Measurements from ENCODE around the gene DMWD. TPM values are rescaled to one million over a fixed set of nuclear protein-coding genes. Genes with fewer than 3 reads are reported as not detected.
"Not testable (repeated sequence)": the region's sequence is repeated elsewhere in the genome, so short reads cannot be mapped to it uniquely, and the experiment has no call there.

DMWD gene
- total RNA-seq, 6 experiments from 2014 or later: 53.4 to 63.2 (median 55.3) TPM

DNA sequence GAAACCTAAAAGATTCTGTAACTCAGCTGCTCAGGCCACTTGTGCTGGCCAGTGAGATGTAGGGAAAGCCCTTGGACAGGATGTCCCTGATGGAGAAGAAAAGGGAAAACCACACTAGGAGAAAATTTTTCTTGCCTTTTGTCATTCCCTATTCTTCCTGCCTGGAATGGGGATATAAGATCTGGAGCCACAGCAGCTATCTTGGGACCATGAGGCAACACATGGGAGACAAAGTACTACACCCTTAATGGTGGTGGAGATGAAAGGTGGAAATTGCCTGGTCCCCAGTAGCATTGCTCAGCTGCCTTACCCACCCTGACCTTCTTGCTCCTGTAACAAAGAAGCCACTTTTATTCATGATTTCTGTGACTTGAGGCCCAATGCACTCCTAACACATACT is 13.1 kb upstream of the DMWD start:
- H3K9me3 Mint-ChIP-seq: peaks cover 5% of the 10 kb centered on the region; the same call in 1 of the 2 replicates
- no peak overlapping the region for H3K4me3 Mint-ChIP-seq
- TF ChIP-seq, protein P1, sequence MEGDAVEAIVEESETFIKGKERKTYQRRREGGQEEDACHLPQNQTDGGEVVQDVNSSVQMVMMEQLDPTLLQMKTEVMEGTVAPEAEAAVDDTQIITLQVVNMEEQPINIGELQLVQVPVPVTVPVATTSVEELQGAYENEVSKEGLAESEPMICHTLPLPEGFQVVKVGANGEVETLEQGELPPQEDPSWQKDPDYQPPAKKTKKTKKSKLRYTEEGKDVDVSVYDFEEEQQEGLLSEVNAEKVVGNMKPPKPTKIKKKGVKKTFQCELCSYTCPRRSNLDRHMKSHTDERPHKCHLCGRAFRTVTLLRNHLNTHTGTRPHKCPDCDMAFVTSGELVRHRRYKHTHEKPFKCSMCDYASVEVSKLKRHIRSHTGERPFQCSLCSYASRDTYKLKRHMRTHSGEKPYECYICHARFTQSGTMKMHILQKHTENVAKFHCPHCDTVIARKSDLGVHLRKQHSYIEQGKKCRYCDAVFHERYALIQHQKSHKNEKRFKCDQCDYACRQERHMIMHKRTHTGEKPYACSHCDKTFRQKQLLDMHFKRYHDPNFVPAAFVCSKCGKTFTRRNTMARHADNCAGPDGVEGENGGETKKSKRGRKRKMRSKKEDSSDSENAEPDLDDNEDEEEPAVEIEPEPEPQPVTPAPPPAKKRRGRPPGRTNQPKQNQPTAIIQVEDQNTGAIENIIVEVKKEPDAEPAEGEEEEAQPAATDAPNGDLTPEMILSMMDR (IDR thresholded peaks at IDR 0.05): no peak
- H3K4me1 Mint-ChIP-seq (ENCODE audit: low read depth): peaks cover 31% of the 10 kb centered on the region
- H3K36me3 Mint-ChIP-seq (ENCODE audit: low read depth): 0 out of 2 replicates have a peak, but pooled peaks cover 6% of the 10 kb centered on the region
- DNase-seq: no peak
- H3K27me3 Mint-ChIP-seq (ENCODE audit: insufficient read depth): peaks cover 5% of the 10 kb centered on the region
- peak overlapping the region; percentile 15; the same call in 1 of the 2 replicates for H3K27ac Mint-ChIP-seq

DNA sequence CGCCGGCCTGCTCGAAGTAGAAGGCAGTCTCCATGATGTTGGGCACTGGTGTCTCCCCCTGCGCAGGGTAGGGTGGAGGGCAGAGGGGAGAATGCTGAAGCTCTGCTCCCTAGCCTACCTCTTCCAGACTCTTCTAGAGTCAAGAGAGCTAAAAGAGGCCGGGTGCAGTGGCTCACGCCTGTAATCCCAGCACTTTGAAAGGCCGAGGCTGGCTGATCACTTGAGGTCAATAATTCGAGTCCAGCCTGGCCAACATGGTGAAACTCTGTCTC is 12.2 kb upstream of the DMWD start:
- Mint-ChIP-seq H3K4me1 (ENCODE audit: low read depth) (peaks cover 31% of the 10 kb centered on the region), H3K4me3 (no peak overlapping the region), H3K36me3 (ENCODE audit: low read depth) (0 out of 2 replicates have a peak, but pooled peaks cover 6% of the 10 kb centered on the region), H3K9me3 (peaks cover 5% of the 10 kb centered on the region; the same call in 1 of the 2 replicates), H3K27me3 (ENCODE audit: insufficient read depth) (peaks cover 3% of the 10 kb centered on the region; the same call in 1 of the 2 replicates), H3K27ac (no peak overlapping the region)
- TF ChIP-seq, protein P1 (IDR thresholded peaks at IDR 0.05): no peak
- DNase-seq: no peak

DNA sequence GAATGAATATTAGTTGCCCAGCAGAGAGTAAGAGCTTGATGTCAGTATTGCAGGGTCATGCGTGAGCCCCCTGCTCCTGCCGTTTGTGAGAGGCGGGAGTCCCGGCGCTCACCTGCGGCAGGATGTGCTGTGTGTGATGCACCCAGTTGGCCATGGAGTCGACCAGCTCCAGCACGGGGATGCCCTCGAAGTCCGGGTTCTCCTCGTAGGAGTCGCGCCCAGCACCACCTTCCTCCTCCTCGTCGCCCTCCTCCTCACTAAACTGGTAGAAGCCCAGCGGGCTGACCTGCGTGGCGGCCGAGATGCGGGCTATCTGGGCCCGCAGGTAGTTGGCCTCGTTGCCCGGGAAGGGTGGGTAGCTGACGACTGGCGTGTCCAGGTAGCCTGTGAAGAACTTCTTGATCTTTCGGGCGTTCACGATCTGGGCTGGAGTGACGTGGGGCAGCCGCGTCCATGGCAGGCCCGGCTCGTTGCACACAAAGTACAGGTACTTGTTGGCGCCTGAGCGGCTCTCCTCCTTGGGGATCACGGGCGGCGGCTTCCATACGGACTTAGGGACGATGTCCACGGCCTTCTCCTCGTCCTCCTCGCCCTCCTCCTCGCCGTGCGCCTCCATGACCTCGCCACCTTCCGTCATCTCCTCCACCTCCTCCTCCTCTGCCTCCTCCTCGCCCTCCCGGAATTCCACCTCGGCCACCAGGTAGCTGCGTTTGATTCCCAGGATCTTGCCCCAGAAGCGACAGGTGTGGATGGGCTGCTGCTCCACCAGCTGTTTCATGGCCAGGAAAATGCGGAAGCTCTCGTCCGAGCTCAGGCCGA is 11.7 kb upstream of the DMWD start:
- Mint-ChIP-seq H3K36me3 (ENCODE audit: low read depth) (0 out of 2 replicates have a peak, but pooled peaks cover 6% of the 10 kb centered on the region), H3K4me3 (no peak overlapping the region), H3K27ac (no peak overlapping the region), H3K27me3 (ENCODE audit: insufficient read depth) (peaks cover 3% of the 10 kb centered on the region; the same call in 1 of the 2 replicates), H3K9me3 (peaks cover 5% of the 10 kb centered on the region; the same call in 1 of the 2 replicates), H3K4me1 (ENCODE audit: low read depth) (peaks cover 31% of the 10 kb centered on the region)
- DNase-seq: no peak
- TF ChIP-seq, protein P1 (IDR thresholded peaks at IDR 0.05): no peak

DNA sequence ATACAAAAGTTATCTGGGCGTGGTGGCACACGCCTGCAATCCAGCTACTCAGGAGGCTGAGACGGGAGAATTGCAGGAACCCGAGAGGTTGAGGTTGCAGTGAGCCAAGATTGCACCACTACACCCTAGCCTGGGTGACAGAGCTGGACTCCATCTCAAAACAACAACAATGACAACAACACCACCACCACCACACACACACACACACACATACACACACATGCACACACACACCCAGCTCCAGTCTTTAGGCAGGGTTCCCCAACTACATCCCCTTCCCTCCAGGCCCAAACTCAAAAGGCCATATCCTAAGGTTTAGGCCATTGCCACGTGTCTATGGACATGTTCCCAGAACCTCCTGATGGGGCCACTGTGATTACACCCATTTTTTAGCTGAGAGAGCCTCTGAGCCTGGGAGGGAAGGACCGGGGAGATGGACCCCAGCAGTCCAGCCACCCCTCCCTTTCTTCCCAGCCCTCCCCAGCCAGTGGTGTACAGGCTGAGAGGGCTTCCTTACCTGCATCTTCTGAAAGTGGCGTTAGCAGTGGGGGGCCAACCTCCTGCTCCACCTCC is 9.0 kb upstream of the DMWD start:
- Mint-ChIP-seq H3K27me3 (ENCODE audit: insufficient read depth) (peaks cover 3% of the 10 kb centered on the region; the same call in 1 of the 2 replicates), H3K27ac (no peak overlapping the region), H3K36me3 (ENCODE audit: low read depth) (0 out of 2 replicates have a peak, but pooled peaks cover 6% of the 10 kb centered on the region), H3K9me3 (peaks cover 5% of the 10 kb centered on the region; the same call in 1 of the 2 replicates), H3K4me3 (no peak overlapping the region), H3K4me1 (ENCODE audit: low read depth) (peaks cover 35% of the 10 kb centered on the region)
- TF ChIP-seq, protein P1 (IDR thresholded peaks at IDR 0.05): no peak
- no peak for DNase-seq

DNA sequence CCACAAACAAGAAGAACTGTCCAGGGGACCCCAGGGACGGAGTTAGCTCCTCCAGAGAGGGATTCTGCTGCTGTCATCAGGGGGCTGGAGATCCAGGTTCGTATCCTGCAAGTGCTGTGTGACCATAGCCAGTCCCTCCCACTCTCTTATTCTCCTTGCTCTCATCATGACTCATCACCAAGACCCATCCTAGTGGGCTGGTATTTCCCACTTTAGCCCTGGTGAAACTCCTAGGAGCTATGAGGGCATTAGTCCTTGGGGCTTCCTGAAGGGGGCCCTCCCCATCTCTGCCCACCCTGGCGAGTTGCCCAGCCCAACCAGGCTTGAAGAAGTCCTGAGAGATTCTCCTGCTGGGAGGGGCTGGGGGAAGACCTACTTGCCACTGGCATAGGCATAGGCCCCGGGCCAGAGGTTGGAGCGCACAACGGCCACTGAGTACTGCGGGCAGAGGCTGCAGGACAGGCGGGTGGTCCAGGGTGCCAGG is 7.5 kb upstream of the DMWD start:
- peak overlapping the region; percentile 9; the same call in 1 of the 2 replicates for H3K27ac Mint-ChIP-seq
- no peaks in the 10 kb centered on the region for H3K9me3 Mint-ChIP-seq
- H3K36me3 Mint-ChIP-seq (ENCODE audit: low read depth): no peaks in the 10 kb centered on the region
- H3K27me3 Mint-ChIP-seq (ENCODE audit: insufficient read depth): peaks cover 3% of the 10 kb centered on the region; the same call in 1 of the 2 replicates
- TF ChIP-seq, protein P1 (IDR thresholded peaks at IDR 0.05): no peak
- peak; percentile 43 for DNase-seq
- peaks cover 24% of the 10 kb centered on the region for H3K4me1 Mint-ChIP-seq (ENCODE audit: low read depth)
- H3K4me3 Mint-ChIP-seq: no peak overlapping the region

DNA sequence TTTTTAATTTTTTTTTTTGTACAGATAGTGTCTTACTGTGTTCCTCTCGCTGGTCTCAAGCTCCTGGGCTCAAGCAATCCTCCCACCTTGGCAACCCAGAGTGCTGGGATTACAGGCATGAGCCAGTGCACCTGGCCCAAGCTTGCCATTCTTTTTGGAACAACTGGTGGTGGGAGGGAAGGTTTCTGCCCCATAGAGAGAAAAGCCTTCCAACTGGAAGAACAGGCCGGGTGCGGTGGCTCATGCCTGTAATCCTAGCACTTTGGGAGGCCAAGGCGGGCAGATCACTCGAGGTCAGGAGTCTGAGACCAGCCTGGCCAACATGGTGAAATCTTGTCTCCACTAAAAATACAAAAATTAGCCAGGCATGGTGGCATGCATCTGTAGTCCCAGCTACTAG is 6.9 kb upstream of the DMWD start:
- not testable (repeated sequence) for H3K4me3 Mint-ChIP-seq; H3K9me3 Mint-ChIP-seq; H3K36me3 Mint-ChIP-seq (ENCODE audit: low read depth); H3K27me3 Mint-ChIP-seq (ENCODE audit: insufficient read depth); DNase-seq
- Mint-ChIP-seq H3K4me1 (ENCODE audit: low read depth) (peaks cover 24% of the 10 kb centered on the region), H3K27ac (peak overlapping the region; percentile 9; the same call in 1 of the 2 replicates)

Measured in HFFc6 (cell line).